SK-N-SH (cell line): ENCODE measurements around the gene SBF2. TPM values are rescaled to one million over a fixed set of nuclear protein-coding genes. Genes with fewer than 3 reads are reported as not detected.

Experiments
- CTCF ChIA-PET: fragments of 300-600, 350-600 bp; formaldehyde crosslinking; extraction: SDS; loops from one replicate; lab custom pipeline; 2021; lab: Yijun Ruan, JAX
- POLR2A ChIA-PET: fragments of 350-600 bp; sonication (Branson Sonifier 250); formaldehyde crosslinking; extraction: SDS; loops from one replicate; lab custom pipeline; 2020; ENCODE audit warnings: antibody characterized with exemption, inconsistent platforms; lab: Yijun Ruan, JAX
- DNase-seq: peaks from one replicate; pipeline ENCODE4 v3.0.0; 2012
- H2AFZ ChIP-seq: fragments of 200-600 bp; sonication (generic); 2 replicates; pipeline ENCODE4 v1.8.1; 2016; ENCODE audit warnings: antibody characterized with exemption, mild to moderate bottlenecking, low read depth
- H3F3A ChIP-seq: fragments of 200-600 bp; sonication (generic); replicated peaks from 2 replicates; pipeline ENCODE3; 2016; ENCODE audit warnings: antibody characterized with exemption, mild to moderate bottlenecking; ENCODE audit not compliant: insufficient read depth
- H3K27ac ChIP-seq, 2 experiments: fragments of 200-500 bp in 1 of 2; fragments of 200-600 bp in 1 of 2; sonication (Bioruptor generic) in 1 of 2; sonication (generic), shearing (Covaris generic) in 1 of 2; 2 replicates each; pipeline versions ENCODE4 v1.5.1 to v1.6.1; 2014 to 2016; ENCODE audit warnings: low read depth in 2 of 2, inconsistent platforms in 1 of 2, low read length in 1 of 2, mild to moderate bottlenecking in 1 of 2, mixed read lengths in 1 of 2
- H3K27me3 ChIP-seq: fragments of 200-600 bp; sonication (generic), shearing (Covaris generic); 2 replicates; pipeline ENCODE4 v1.6.1; 2016; ENCODE audit warnings: mixed run types; ENCODE audit not compliant: insufficient read depth
- H3K36me3 ChIP-seq, 2 experiments: fragments of 200-500 bp in 1 of 2; fragments of 200-600 bp in 1 of 2; sonication (Bioruptor generic) in 1 of 2; sonication (generic) in 1 of 2; replicated peaks in 1 of 2; 2 replicates each; pipeline versions ENCODE3 to v1.5.1; 2014 to 2016; ENCODE audit warnings: low read length in 1 of 2, mild to moderate bottlenecking in 1 of 2; ENCODE audit not compliant: insufficient read depth in 2 of 2, control insufficient read depth in 1 of 2
- H3K4me1 ChIP-seq, 2 experiments: fragments of 200-500 bp in 1 of 2; fragments of 200-600 bp in 1 of 2; sonication (Bioruptor generic) in 1 of 2; sonication (generic), shearing (Covaris generic) in 1 of 2; 2 replicates each; pipeline versions ENCODE4 v1.5.1 to v1.6.1; 2014 to 2016; ENCODE audit warnings: low read depth in 1 of 2, low read length in 1 of 2, mixed run types in 1 of 2; ENCODE audit not compliant: insufficient read depth in 2 of 2, control insufficient read depth in 1 of 2
- H3K4me2 ChIP-seq: fragments of 200-600 bp; sonication (generic), shearing (Covaris generic); 2 replicates; pipeline ENCODE4 v1.6.1; 2017; ENCODE audit warnings: mixed run types
- H3K4me3 ChIP-seq, 2 experiments: fragments of 200-500 bp in 1 of 2; fragments of 200-600 bp in 1 of 2; sonication (Bioruptor generic) in 1 of 2; sonication (generic), shearing (Covaris generic) in 1 of 2; 2 replicates each; pipeline versions ENCODE4 v1.5.1 to v1.8.1; 2014 to 2016; ENCODE audit warnings: low read depth in 2 of 2, inconsistent platforms in 1 of 2, low read length in 1 of 2, mild to moderate bottlenecking in 1 of 2, mixed read lengths in 1 of 2, moderate library complexity in 1 of 2
- H3K79me2 ChIP-seq: fragments of 200-600 bp; sonication (generic); 2 replicates; pipeline ENCODE4 v1.8.1; 2017; ENCODE audit warnings: mild to moderate bottlenecking; ENCODE audit not compliant: insufficient read depth
- H3K9ac ChIP-seq: fragments of 200-600 bp; sonication (generic); 2 replicates; pipeline ENCODE4 v1.6.1; 2017; ENCODE audit warnings: mixed run types
- H3K9me2 ChIP-seq: fragments of 200-600 bp; sonication (generic); 2 replicates; pipeline ENCODE4 v1.6.1; 2017; ENCODE audit warnings: mixed run types
- H3K9me3 ChIP-seq: fragments of 200-600 bp; sonication (generic); 2 replicates; pipeline ENCODE4 v1.6.1; 2017; ENCODE audit warnings: mixed run types, mild to moderate bottlenecking, moderate library complexity
- H4K20me1 ChIP-seq: fragments of 200-600 bp; sonication (generic); 2 replicates; pipeline ENCODE4 v1.6.1; 2017; ENCODE audit warnings: mild to moderate bottlenecking, mixed run types; ENCODE audit not compliant: insufficient read depth
- CTCF ChIP-seq: fragments of 200-600 bp; sonication (generic); IDR thresholded peaks from 2 replicates; pipeline ENCODE4 v1.6.1; 2017; ENCODE audit warnings: antibody characterized with exemption, mild to moderate bottlenecking, moderate library complexity
- ELF1 ChIP-seq: IDR thresholded peaks from 2 replicates; pipeline ENCODE4 v1.4.0; 2012
- EP300 ChIP-seq, 2 experiments: IDR thresholded peaks; 2 replicates each; pipeline versions ENCODE4 v1.4.0 to v1.6.1; 2012; ENCODE audit warnings: borderline replicate concordance in 1 of 2, low read depth in 1 of 2, low read length in 1 of 2
- FOSL2 ChIP-seq: IDR thresholded peaks from 2 replicates; pipeline ENCODE4 v1.4.0; 2012; ENCODE audit warnings: low read depth, mild to moderate bottlenecking, moderate library complexity, borderline replicate concordance
- FOXJ3 ChIP-seq: sonication (generic); formaldehyde crosslinking; IDR thresholded peaks from 2 replicates; pipeline ENCODE4 v1.5.1; 2020; ENCODE audit warnings: mild to moderate bottlenecking, missing genetic modification reagents
- FOXM1 ChIP-seq: IDR thresholded peaks from 2 replicates; pipeline ENCODE4 v1.4.0; 2012; ENCODE audit warnings: low read depth, mild to moderate bottlenecking
- IRF3 ChIP-seq: fragments of 150-350 bp; IDR thresholded peaks from 2 replicates; pipeline ENCODE4 v1.6.1; 2016; ENCODE audit warnings: mild to moderate bottlenecking, low read depth, low read length
- MXI1 ChIP-seq: IDR thresholded peaks from 2 replicates; pipeline ENCODE4 v1.6.1; 2012; ENCODE audit warnings: mild to moderate bottlenecking, low read depth, low read length, improper control_type of control experiment
- POLR2AphosphoS5 ChIP-seq: IDR thresholded peaks from 2 replicates; pipeline ENCODE4 v1.6.1; 2012; ENCODE audit warnings: low read depth, low read length
- RAD21 ChIP-seq: IDR thresholded peaks from 2 replicates; pipeline ENCODE4 v1.6.1; 2012; ENCODE audit warnings: mild to moderate bottlenecking, low read length
- RFX5 ChIP-seq: IDR thresholded peaks from 2 replicates; pipeline ENCODE4 v1.6.1; 2012; ENCODE audit warnings: mild to moderate bottlenecking, improper control_type of control experiment, low read length
- RXRA ChIP-seq: IDR thresholded peaks from 2 replicates; pipeline ENCODE4 v1.4.0; 2012; ENCODE audit warnings: low read depth, mild to moderate bottlenecking, borderline replicate concordance
- TCF12 ChIP-seq: IDR thresholded peaks from 2 replicates; pipeline ENCODE4 v1.4.0; 2012
- USF1 ChIP-seq: IDR thresholded peaks from 2 replicates; pipeline ENCODE4 v1.4.0; 2012; ENCODE audit warnings: low read depth, borderline replicate concordance
- USF2 ChIP-seq: fragments of 150-350 bp; IDR thresholded peaks from 2 replicates; pipeline ENCODE4 v1.6.1; 2017; ENCODE audit warnings: antibody characterized with exemption, low read length, low read depth, borderline replicate concordance
- WGBS: methylation state at CpG from one replicate; pipeline ENCODE4 v1.1.6; 2017; ENCODE audit warnings: low lambda C conversion rate; 5-methylcytosine and 5-hydroxymethylcytosine counted together
- polyA plus RNA-seq, 3 experiments: library from polyadenylated mRNA; depleted of rRNA; stranded (reverse); fragments of >200 nt; gene quantifications; 2 replicates each; pipeline ENCODE4 v1.2.3, GENCODE V29; 2012

Gene SBF2
- polyA plus RNA-seq, 1 of the 3 experiments (the other 2 are of a cell fraction) = 23.0 TPM

GRCh38 chr11:9803685-9804418 lies 490.2 kb downstream of the SBF2 start (continued):
- TF ChIP-seq USF2 (no peak), EP300 (IDR thresholded peaks at IDR 0.05; ENCODE audit: borderline replicate concordance in 1 of 2, low read depth in 1 of 2, low read length in 1 of 2) (no peak), IRF3 (no peak), USF1 (no peak)

GRCh38 chr11:9802291-9802861 lies 491.6 kb downstream of the SBF2 start:
- POLR2A ChIA-PET = interaction anchor here (1.0 to 1.5 kb wide), 2 partner anchors 229 to 503 kb away, joined by 3 to 4 read pairs; partner anchors contain the start of genes ADM and WEE1
- Histone ChIP-seq H3F3A (peaks cover 17% of the 10 kb centered on the region), H4K20me1 (no peaks in the 10 kb centered on the region), H3K9ac (peak overlapping the region; percentile 31), H3K27ac (peak overlapping the region; percentile 76 to 85), H3K27me3 (no peaks in the 10 kb centered on the region), H3K79me2 (no peaks in the 10 kb centered on the region), H3K36me3 (peaks cover 6 to 9% of the 10 kb centered on the region in 2 experiments), H3K9me2 (no peaks in the 10 kb centered on the region), H3K4me2 (peak overlapping the region; percentile 32; the same call in 1 of the 2 replicates), H2AFZ (peak overlapping the region; percentile 41; the same call in 1 of the 2 replicates), H3K4me3 (no peak overlapping the region), H3K9me3 (no peaks in the 10 kb centered on the region), H3K4me1 (peaks cover 7 to 31% of the 10 kb centered on the region in 2 experiments)
- CTCF ChIA-PET = interaction anchor here (0.6 to 2.0 kb wide), 4 partner anchors 10 to 506 kb away, joined by 3 to 6 read pairs (median 4); partner anchors contain the start of gene ADM
- 29% methylated on average over 3 of the region's 3 CpGs for WGBS
- DNase-seq = peak; percentile 14
- no peak for TF ChIP-seq RFX5
- TF ChIP-seq CTCF = no peak
- no peak for TF ChIP-seq FOXJ3 (CRISPR knock-in tag)
- 0 out of 2 replicates have a peak, but pooled peaks have one; percentile 1 for TF ChIP-seq FOSL2
- TF ChIP-seq FOXM1 = no peak
- no peak for TF ChIP-seq IRF3
- peak in 1 of 2 experiments; percentile 42; a peak in 1 of 4 replicates for TF ChIP-seq EP300 (IDR thresholded peaks at IDR 0.05; ENCODE audit: borderline replicate concordance in 1 of 2, low read depth in 1 of 2, low read length in 1 of 2)
- TF ChIP-seq RAD21 = no peak; the same call in 1 of the 2 replicates
- TF ChIP-seq MXI1 = peak; percentile 35; the same call in 1 of the 2 replicates
- TF ChIP-seq TCF12 = peak; percentile 50; the same call in 1 of the 2 replicates
- TF ChIP-seq ELF1 = no peak
- TF ChIP-seq RXRA = no peak
- peak; percentile 44; the same call in 1 of the 2 replicates for TF ChIP-seq POLR2AphosphoS5
